Naive thymus-derived CD8-positive, alpha-beta T cell (primary cell): ENCODE measurements around the gene FGF22. TPM values are rescaled to one million over a fixed set of nuclear protein-coding genes. Genes with fewer than 3 reads are reported as not detected.
"Not testable (repeated sequence)": the region's sequence is repeated elsewhere in the genome, so short reads cannot be mapped to it uniquely, and the experiment has no call there.

Experiments used
- ATAC-seq, 2 donors: fragments of 150-1000 bp; cut with Tn5 transposase in 1 of 2; sonication (Bioruptor Pico), chemical (Tn5 transposase) in 1 of 2; 1 replicate in 1 of 2; 2 replicates in 1 of 2; pipeline ENCODE4 v1.10.0; 2021; ENCODE audit warnings: mild to moderate bottlenecking in 2 of 2, moderate library complexity in 2 of 2
- POLR2A ChIA-PET: fragments of 350-600 bp; sonication (Branson Sonifier 250); formaldehyde crosslinking; loops from one replicate; lab custom pipeline; 2021; ENCODE audit warnings: antibody characterized with exemption; lab: Charles Lee
- DNase-seq, 10 donors: peaks; one replicate each; pipeline versions ENCODE4 v3.0.0 to v3.0.0-alpha.2; 2020 to 2022
- H3K27ac Mint-ChIP-seq, 10 donors: one replicate each; pipeline ENCODE4 v1.8.0; 2020 to 2022; ENCODE audit warnings: mild to moderate bottlenecking in 10 of 10, mixed read lengths in 10 of 10, moderate library complexity in 4 of 10, inconsistent platforms in 1 of 10
- H3K27me3 Mint-ChIP-seq, 5 donors: one replicate each; pipeline ENCODE4 v1.8.0; 2021 to 2022; ENCODE audit warnings: mixed read lengths in 5 of 5
- H3K36me3 Mint-ChIP-seq, 3 donors: one replicate each; pipeline ENCODE4 v1.8.0; 2020 to 2022; ENCODE audit warnings: mixed read lengths in 3 of 3, mild to moderate bottlenecking in 2 of 3, inconsistent platforms in 1 of 3
- H3K4me1 Mint-ChIP-seq, 4 donors: one replicate each; pipeline ENCODE4 v1.8.0; 2021 to 2022; ENCODE audit warnings: mixed read lengths in 4 of 4
- H3K4me3 Mint-ChIP-seq, 10 donors: one replicate each; pipeline ENCODE4 v1.8.0; 2020 to 2022; ENCODE audit warnings: mild to moderate bottlenecking in 10 of 10, mixed read lengths in 10 of 10, moderate library complexity in 6 of 10, inconsistent platforms in 1 of 10
- H3K9me3 Mint-ChIP-seq, 9 donors: one replicate each; pipeline ENCODE4 v1.8.0; 2020 to 2022; ENCODE audit warnings: mixed read lengths in 9 of 9, mild to moderate bottlenecking in 3 of 9, inconsistent platforms in 1 of 9, moderate library complexity in 1 of 9
- polyA plus RNA-seq, 3 donors: library from polyadenylated mRNA; unstranded; fragments of 300-500 nt; fragmentation: Illumina TruSeq; gene quantifications; one replicate each; pipeline ENCODE4 v1.2.3, GENCODE V29; 2021
- total RNA-seq, 8 experiments: library from RNA in 2 of 8; stranded (reverse) in 2 of 8; gene quantifications; one replicate each; pipeline ENCODE4 v1.2.3 and lab custom pipeline; 2021 to 2026

Gene FGF22
- total and polyA plus RNA-seq, 5 experiments from 2014 or later, result 2.4 to 2.6 TPM; not detected in 3

DNA sequence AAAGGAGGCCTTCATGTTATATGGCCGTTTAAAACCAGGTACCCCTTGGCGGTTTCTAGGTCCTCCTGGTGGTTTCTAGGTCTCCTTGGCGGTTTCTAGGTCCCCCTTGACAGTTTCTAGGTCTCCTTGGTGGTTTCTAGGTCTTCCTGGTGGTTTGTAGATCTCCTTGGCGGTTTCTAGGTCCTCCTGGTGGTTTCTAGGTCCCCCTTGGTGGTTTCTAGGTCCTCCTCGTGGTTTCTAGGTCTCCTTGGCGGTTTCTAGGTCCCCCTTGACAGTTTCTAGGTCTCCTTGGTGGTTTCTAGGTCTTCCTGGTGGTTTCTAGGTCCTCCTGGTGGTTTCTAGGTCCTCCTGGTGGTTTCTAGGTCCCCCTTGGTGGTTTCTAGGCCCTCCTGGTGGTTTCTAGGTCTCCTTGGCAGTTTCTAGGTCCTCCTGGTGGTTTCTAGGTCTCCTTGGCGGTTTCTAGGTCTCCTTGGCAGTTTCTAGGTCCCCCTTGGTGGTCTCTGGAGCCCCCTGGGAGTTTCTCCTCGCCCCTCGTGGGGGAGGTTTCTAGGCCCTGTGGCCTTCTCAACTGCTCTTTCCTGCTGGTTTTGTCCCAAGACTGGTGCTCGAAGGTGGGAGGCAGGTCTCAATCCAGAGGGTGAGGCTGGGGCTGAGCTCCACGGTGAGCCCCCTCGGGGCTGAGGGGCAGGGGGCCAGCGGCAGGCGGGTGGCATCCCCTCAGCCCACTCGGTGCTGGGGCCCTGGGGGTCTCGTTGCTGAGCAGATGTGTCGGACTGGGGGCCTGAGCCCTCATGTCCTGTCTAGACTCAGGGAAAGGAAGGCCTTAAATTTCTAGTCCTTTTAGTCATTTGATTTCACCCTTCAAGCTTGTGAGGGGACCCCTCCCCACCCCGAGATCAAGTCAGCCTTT, 42.0 kb upstream of the FGF22 start:
- peaks cover 0 to 6% (median 0%) of the 10 kb centered on the region in 5 donors for H3K27me3 Mint-ChIP-seq
- no peaks in the 10 kb centered on the region for H3K4me1 Mint-ChIP-seq
- no peak overlapping the region for H3K27ac Mint-ChIP-seq

DNA sequence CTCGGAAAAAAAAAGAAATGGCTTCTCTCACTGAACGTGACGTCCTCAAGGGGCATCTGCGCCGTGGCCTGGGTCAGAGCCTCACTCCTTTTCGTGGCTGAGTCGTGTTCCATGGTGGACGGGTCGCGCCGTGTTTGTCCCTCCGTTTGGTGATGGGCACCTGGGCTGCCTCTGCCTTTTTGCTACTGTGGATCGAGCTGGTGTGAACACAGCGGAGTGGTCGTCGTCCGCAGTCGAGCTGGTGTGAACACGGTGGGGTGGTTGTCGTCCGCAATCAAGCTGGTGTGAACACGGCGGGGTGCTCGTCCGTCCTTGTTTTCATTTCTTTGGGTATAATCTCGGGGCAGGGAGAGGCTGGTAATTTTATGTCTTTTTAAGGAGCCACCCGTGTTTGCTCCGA, 38.4 kb upstream of the FGF22 start:
- Mint-ChIP-seq H3K27ac (peak overlapping the region in 2 of 10 donors; percentile 46 to 73), H3K4me1 (no peaks in the 10 kb centered on the region), H3K9me3 (peaks cover 0 to 8% (median 0%) of the 10 kb centered on the region in 9 donors), H3K36me3 (no peaks in the 10 kb centered on the region), H3K4me3 (no peak overlapping the region), H3K27me3 (no peaks in the 10 kb centered on the region)
- POLR2A ChIA-PET, result no interaction called here
- DNase-seq (no peak), ATAC-seq (no peak)

More for the DNA sequence above, 42.0 kb upstream of the FGF22 start:
- DNase-seq (no peak), ATAC-seq (no peak)
- Mint-ChIP-seq H3K4me3 (no peak overlapping the region), H3K36me3 (no peaks in the 10 kb centered on the region), H3K9me3 (peaks cover 0 to 8% (median 0%) of the 10 kb centered on the region in 9 donors)
- POLR2A ChIA-PET, result interaction anchor here (0.5 kb wide), 1 partner anchor 1298 kb away, joined by 3 read pairs; no protein-coding TSS in a partner anchor

DNA sequence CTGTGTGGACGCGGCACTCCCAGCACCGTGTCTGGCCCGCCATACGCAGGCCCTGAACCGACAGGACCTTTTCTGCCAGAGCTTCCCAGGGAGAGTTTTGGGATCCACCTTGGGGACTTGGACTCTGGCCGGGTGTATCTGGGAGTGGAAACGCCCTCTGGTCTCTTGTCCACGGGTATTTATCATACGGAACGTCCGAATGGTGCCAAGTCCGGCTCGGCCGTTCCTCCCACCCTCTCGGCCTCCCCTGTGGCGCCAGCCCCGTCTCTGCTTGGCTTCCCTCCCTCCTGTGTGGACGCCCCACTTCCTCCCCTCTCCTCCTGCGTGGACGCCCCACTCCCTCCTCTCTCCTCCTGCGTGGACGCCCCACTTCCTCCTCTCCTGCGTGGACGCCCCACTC, 37.9 kb upstream of the FGF22 start:
- POLR2A ChIA-PET, result no interaction called here
- Mint-ChIP-seq H3K36me3 (no peaks in the 10 kb centered on the region), H3K4me3 (no peak overlapping the region), H3K9me3 (peaks cover 0 to 8% (median 0%) of the 10 kb centered on the region in 9 donors), H3K27me3 (no peaks in the 10 kb centered on the region), H3K27ac (no peak overlapping the region), H3K4me1 (no peaks in the 10 kb centered on the region)
- no peak for ATAC-seq
- no peak for DNase-seq

DNA sequence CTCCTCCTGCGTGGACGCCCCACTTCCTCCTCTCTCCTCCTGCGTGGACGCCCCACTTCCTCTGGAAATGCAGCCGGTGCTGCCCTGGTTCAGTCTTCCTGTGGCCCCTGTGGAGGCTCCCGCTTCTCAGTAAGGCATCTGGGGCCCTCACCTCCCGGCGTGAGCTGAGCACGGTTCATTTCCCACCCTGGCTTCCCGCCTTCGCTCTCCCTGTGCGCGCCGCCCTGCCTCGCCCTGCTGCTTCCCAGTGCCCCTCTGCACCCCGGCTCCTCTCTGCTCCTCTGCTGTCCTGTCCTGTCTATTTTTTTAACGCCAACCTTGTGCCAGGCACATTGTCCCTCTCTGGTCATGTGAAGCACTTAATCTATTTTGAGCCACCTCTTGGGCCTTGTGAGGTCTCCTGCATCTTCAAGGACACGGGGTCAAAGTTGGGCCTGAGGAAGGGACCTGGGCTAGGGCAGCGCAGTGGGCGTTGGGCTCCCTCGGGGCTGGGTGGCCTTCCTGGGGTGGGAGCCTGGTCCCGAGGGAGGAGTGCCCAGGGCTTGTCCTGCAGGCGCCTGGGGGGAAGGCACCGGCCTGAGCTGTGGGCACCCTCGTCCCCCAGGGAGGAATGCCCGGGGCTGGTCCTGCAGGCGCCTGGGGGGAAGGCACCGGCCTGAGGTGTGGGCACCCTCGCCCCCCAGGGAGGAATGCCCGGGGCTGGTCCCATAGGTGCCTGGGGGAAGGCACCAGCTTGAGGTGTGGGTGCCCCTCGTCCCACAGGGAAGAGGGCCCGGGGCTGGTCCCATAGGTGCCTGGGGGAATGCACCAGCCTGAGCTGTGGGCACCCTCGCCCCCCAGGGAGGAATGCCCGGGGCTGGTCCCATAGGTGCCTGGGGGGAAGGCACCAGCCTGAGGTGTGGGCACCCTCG, 37.0 kb upstream of the FGF22 start:
- POLR2A ChIA-PET, result no interaction called here
- H3K4me1 Mint-ChIP-seq, result no peaks in the 10 kb centered on the region
- no peak overlapping the region for H3K27ac Mint-ChIP-seq
- H3K36me3 Mint-ChIP-seq, result no peaks in the 10 kb centered on the region
- H3K4me3 Mint-ChIP-seq, result no peak overlapping the region
- H3K9me3 Mint-ChIP-seq, result peaks cover 0 to 8% (median 0%) of the 10 kb centered on the region in 9 donors
- no peaks in the 10 kb centered on the region for H3K27me3 Mint-ChIP-seq
- ATAC-seq, result no peak
- DNase-seq, result no peak

DNA sequence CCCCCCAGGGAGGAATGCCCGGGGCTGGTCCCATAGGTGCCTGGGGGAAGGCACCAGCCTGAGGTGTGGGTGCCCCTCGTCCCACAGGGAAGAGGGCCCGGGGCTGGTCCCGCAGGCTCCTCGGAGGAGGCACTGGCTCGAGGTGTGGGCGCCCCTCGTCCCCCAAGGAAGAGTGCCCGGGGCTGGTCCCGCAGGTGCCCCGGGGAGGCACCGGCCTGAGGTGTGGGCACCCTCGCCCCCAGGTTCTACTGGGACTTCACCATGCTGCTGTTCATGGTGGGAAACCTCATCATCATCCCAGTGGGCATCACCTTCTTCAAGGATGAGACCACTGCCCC, 36.4 kb upstream of the FGF22 start:
- H3K9me3 Mint-ChIP-seq, H3K27me3 Mint-ChIP-seq, H3K27ac Mint-ChIP-seq, ATAC-seq, H3K4me3 Mint-ChIP-seq, POLR2A ChIA-PET, H3K4me1 Mint-ChIP-seq, H3K36me3 Mint-ChIP-seq, DNase-seq: not testable (repeated sequence)

DNA sequence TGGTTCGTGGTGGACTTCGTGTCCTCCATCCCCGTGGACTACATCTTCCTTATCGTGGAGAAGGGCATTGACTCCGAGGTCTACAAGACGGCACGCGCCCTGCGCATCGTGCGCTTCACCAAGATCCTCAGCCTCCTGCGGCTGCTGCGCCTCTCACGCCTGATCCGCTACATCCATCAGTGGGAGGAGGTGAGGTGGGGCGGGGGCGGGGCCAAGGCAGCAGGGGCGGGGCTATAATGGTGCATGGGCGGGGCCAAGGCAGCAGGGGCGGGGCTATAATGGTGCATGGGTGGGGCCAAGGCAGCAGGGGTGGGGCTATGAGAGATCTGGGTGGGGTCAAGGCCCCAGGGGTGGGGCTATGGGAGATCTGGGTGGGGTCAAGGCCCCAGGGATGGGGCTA, 35.9 kb upstream of the FGF22 start:
- POLR2A ChIA-PET, H3K4me1 Mint-ChIP-seq, H3K9me3 Mint-ChIP-seq, H3K27ac Mint-ChIP-seq, H3K27me3 Mint-ChIP-seq, H3K4me3 Mint-ChIP-seq, H3K36me3 Mint-ChIP-seq: not testable (repeated sequence)
- ATAC-seq (peak; percentile 58 to 65), DNase-seq (peak in 1 of 10 donors; percentile 20)

DNA sequence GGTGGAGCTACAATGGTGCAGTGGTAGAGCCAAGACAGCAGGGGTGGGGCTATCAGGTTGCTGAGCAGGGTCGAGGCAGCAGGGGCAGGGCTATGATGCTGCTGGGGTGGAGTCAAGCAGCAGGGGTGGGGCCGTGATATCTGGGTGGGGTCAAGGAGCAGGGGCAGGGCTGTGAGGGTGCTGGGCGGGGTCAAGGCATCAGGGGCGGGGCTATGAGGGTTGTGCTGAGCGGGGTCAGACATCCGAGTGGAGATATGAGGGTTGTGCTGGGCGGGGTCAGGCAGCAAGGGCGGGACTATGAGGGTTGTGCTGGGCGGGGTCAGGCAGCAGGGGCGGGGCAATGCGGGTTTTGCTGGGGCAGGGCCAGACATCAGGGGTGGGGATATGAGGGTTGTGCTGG, 35.3 kb upstream of the FGF22 start:
- H3K27ac Mint-ChIP-seq, result peak overlapping the region in 1 of 10 donors; percentile 55
- H3K9me3 Mint-ChIP-seq, result peaks cover 0 to 8% (median 0%) of the 10 kb centered on the region in 9 donors
- peak; percentile 67 to 73 for ATAC-seq
- H3K27me3 Mint-ChIP-seq, result no peaks in the 10 kb centered on the region
- no peak overlapping the region for H3K4me3 Mint-ChIP-seq
- POLR2A ChIA-PET, result interaction anchor here (0.6 to 0.8 kb wide), 2 partner anchors 57 to 66 kb away, joined by 3 to 4 read pairs; no protein-coding TSS in a partner anchor
- H3K4me1 Mint-ChIP-seq, result peaks cover 0 to 3% (median under 1%) of the 10 kb centered on the region in 4 donors
- no peaks in the 10 kb centered on the region for H3K36me3 Mint-ChIP-seq
- peak in 5 of 10 donors; percentile 18 to 31 (median 30) for DNase-seq

DNA sequence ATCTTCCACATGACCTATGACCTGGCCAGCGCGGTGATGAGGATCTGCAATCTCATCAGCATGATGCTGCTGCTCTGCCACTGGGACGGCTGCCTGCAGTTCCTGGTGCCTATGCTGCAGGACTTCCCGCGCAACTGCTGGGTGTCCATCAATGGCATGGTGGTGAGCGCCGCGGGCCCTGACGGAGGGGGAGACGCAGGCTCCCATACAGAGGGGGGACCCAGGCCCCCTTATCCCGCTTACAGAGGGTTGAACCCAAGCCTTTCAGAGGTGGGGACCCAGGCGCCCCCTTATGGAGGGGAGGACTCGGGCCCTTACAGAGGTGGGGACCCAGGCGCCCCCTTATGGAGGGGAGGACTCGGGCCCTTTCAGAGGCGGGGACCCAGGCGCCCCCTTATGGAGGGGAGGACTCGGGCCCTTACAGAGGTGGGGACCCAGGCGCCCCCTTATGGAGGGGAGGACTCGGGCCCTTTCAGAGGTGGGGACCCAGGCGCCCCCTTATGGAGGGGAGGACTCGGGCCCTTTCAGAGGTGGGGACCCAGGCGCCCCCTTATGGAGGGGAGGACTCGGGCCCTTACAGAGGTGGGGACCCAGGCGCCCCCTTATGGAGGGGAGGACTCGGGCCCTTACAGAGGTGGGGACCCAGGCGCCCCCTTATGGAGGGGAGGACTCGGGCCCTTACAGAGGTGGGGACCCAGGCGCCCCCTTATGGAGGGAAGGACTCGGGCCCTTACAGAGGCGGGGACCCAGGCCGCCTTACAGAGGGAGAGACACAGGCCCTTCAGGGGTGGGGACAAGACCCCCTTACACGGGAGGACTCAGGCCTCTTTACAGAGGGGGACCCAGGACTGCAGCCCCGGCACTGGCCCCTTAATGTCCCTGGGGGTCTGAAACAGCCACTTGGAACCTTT, 34.4 kb upstream of the FGF22 start:
- peak overlapping the region in 3 of 10 donors; percentile 45 to 67 (median 58) for H3K4me3 Mint-ChIP-seq
- POLR2A ChIA-PET, result interaction anchor here (1.3 to 2.3 kb wide), 2 partner anchors 21 to 56 kb away, joined by 4 to 6 read pairs; no protein-coding TSS in a partner anchor
- ATAC-seq, result not testable (repeated sequence)

DNA sequence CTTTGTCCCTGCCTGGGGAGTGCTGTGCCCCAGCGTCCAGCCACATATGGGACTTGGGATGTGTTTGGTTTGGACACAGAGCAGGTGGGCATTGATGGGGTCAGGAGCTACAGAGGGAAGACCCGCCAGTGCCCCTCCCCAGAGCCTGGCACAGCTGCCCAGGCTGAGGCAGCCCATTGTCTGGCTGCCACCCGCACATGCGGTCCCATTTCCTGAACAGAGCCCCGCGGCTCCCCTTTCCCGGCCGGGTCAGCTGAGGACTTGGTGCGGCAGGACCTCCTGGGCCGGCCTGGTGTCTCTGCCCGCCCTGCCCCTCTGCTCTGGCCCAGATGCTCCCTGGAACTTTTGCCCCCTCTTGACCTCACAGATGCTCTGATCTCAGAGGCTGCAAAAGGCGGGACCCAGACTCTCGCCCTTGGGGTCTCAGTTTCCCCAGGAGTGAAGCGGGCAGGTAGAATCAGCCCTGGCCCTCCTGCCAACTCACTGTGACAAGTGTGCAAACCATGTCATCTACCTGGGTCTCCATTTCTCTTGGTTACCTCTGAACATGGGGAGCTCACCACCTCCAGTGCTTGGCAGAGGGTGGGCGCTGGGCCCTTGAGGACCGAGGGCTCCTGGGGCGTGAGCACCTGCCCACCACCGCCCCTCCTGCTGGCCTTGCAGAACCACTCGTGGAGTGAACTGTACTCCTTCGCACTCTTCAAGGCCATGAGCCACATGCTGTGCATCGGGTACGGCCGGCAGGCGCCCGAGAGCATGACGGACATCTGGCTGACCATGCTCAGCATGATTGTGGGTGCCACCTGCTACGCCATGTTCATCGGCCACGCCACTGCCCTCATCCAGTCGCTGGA, 32.2 kb upstream of the FGF22 start:
- Mint-ChIP-seq H3K9me3 (peaks cover 0 to under 1% (median 0%) of the 10 kb centered on the region in 9 donors), H3K36me3 (no peaks in the 10 kb centered on the region), H3K4me3 (no peak overlapping the region), H3K27me3 (no peaks in the 10 kb centered on the region), H3K27ac (peak overlapping the region in 2 of 10 donors; percentile 15 to 60), H3K4me1 (peaks cover 5 to 18% (median 16%) of the 10 kb centered on the region in 4 donors)
- ATAC-seq (no peak), DNase-seq (no peak)
- POLR2A ChIA-PET, result interaction anchor here (1.0 to 2.3 kb wide), 2 partner anchors 53 to 97 kb away, joined by 3 to 6 read pairs; no protein-coding TSS in a partner anchor

More for the DNA sequence above, 34.4 kb upstream of the FGF22 start:
- not testable (repeated sequence) for H3K9me3 Mint-ChIP-seq, H3K36me3 Mint-ChIP-seq, H3K27ac Mint-ChIP-seq, H3K4me1 Mint-ChIP-seq, DNase-seq, H3K27me3 Mint-ChIP-seq

DNA sequence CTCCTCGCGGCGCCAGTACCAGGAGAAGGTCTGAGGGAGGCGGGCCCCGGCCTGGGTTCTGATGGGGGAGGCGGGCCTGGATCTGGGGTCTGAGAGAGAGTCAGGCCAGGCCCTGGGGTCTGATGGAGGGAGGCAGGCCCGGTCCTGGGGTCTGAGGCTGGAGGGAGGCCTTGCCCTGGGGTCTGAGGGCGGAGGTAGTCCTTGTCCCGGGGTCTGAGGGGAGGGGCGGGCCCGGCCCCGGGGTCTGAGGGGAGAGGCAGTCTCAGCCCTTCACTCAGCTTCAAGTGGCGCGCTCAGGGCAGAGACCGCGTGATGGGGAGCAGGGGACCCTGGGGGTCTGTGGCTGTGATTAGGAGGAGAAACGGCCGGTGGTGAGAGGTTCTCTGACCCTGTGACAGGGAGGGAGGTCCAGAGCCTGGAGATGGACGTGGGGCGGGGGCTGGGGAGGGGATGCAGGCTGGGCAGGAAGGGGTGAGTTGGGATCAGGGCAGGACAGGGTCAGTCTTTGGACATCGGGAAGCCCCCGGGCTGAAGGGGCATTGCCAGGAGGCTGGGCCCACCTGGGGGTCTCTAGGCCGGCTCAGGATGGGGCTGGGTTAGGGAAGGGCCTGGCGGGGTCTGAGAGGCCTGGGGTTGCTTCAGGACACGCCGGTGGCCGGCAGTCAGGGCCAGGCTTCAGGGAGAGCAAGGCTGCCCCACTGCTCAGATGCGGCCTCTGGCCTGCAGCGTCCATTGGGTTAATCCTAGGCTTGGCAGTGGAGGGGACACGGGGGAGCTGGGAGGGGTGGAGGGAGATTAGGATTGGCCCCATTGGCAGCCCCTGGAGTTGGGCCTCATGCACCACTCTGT, 31.3 kb upstream of the FGF22 start:
- peaks cover 5 to 18% (median 16%) of the 10 kb centered on the region in 4 donors for H3K4me1 Mint-ChIP-seq
- H3K27ac Mint-ChIP-seq, result peak overlapping the region in 3 of 10 donors; percentile 15 to 68 (median 40)
- no peaks in the 10 kb centered on the region for H3K36me3 Mint-ChIP-seq
- H3K27me3 Mint-ChIP-seq, result peaks cover 0 to 1% (median 0%) of the 10 kb centered on the region in 5 donors
- no peaks in the 10 kb centered on the region for H3K9me3 Mint-ChIP-seq
- POLR2A ChIA-PET, result interaction anchor here (1.1 kb wide), 1 partner anchor 55 kb away, joined by 4 read pairs; the partner anchor contains the start of gene RNF126
- ATAC-seq (no peak), DNase-seq (no peak)
- peak overlapping the region in 2 of 10 donors; percentile 45 to 47 for H3K4me3 Mint-ChIP-seq
